AG04450 (cell line): Measurements from ENCODE around the gene GMPPB. TPM values are rescaled to one million over a fixed set of nuclear protein-coding genes. Genes with fewer than 3 reads are reported as not detected.

Experiments
- CTCF ChIA-PET: fragments of 300-600, 350-600 bp; formaldehyde crosslinking; extraction: SDS; loops from one replicate; lab custom pipeline; 2022; ENCODE audit warnings: antibody characterized with exemption, inconsistent platforms; lab: Charles Lee
- POLR2A ChIA-PET: fragments of 350-600 bp; formaldehyde crosslinking; extraction: SDS; loops from one replicate; lab custom pipeline; 2021; ENCODE audit warnings: antibody characterized with exemption, inconsistent platforms; lab: Yijun Ruan, JAX
- DNase-seq: peaks from one replicate; pipeline ENCODE4 v3.0.0-alpha.2; 2011; ENCODE audit warnings: low read depth, low spot score
- H3K27ac ChIP-seq: one replicate; pipeline ENCODE4 v1.5.1; 2012; ENCODE audit warnings: low read depth, low read length, control low read depth
- H3K27me3 ChIP-seq: one replicate; pipeline ENCODE4 v1.6.0; 2012; ENCODE audit warnings: low read length; ENCODE audit not compliant: control insufficient read depth, insufficient read depth
- H3K4me3 ChIP-seq: 2 replicates; pipeline ENCODE4 v1.5.1; 2011; ENCODE audit warnings: mild to moderate bottlenecking, low read depth, low read length, control low read depth
- H3K9me3 ChIP-seq: 2 replicates; pipeline ENCODE4 v1.5.1; 2012; ENCODE audit warnings: low read length; ENCODE audit not compliant: control insufficient read depth, insufficient read depth
- polyA plus RNA-seq: library from polyadenylated mRNA; depleted of rRNA; stranded (reverse); fragments of >200 nt; gene quantifications from 2 replicates; pipeline ENCODE4 v1.2.3, GENCODE V29; 2011
- TF ChIP-seq, protein P1 (sequence below): IDR thresholded peaks from 2 replicates; pipeline ENCODE4 v1.5.1; 2011; ENCODE audit warnings: low read depth, low read length, control low read depth, inconsistent platforms

The GMPPB gene
- polyA plus RNA-seq, 1 experiment, result 13.9 TPM

DNA sequence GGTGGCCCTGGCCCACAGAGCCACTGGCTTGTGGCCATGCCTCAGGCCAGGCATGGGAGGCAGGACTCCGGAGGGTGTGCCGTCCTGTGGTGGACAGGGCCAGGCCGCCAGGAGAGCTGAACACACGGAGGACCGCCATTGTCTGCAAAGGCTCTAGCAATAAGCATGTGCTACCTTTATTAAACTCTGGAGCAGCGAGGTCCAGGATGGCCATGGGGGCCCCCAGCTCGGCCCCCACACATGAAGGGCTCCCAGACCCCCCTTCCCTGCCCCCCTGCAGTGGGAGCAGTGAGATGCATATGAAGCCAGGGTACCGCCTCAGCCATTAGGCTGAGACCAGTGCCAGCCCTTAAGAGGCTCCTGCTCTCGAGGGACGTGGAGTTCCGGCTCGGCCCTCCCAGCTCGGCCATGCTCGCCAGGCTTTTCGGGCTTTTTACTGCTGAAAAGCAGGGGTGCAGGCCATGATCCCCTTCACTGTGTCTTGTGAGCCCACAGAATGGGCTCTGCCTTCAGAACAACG lies 7.0 kb downstream of the GMPPB start:
- peaks cover 12% of the 10 kb centered on the region; the same call in 1 of the 2 replicates for H3K9me3 ChIP-seq
- H3K27me3 ChIP-seq, result no peaks in the 10 kb centered on the region
- TF ChIP-seq, protein P1, sequence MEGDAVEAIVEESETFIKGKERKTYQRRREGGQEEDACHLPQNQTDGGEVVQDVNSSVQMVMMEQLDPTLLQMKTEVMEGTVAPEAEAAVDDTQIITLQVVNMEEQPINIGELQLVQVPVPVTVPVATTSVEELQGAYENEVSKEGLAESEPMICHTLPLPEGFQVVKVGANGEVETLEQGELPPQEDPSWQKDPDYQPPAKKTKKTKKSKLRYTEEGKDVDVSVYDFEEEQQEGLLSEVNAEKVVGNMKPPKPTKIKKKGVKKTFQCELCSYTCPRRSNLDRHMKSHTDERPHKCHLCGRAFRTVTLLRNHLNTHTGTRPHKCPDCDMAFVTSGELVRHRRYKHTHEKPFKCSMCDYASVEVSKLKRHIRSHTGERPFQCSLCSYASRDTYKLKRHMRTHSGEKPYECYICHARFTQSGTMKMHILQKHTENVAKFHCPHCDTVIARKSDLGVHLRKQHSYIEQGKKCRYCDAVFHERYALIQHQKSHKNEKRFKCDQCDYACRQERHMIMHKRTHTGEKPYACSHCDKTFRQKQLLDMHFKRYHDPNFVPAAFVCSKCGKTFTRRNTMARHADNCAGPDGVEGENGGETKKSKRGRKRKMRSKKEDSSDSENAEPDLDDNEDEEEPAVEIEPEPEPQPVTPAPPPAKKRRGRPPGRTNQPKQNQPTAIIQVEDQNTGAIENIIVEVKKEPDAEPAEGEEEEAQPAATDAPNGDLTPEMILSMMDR, result no peak
- ChIA-PET CTCF (no interaction called here), POLR2A (no interaction called here)
- DNase-seq, result no peak
- H3K4me3 ChIP-seq, result no peak overlapping the region
- no peak overlapping the region for H3K27ac ChIP-seq

DNA sequence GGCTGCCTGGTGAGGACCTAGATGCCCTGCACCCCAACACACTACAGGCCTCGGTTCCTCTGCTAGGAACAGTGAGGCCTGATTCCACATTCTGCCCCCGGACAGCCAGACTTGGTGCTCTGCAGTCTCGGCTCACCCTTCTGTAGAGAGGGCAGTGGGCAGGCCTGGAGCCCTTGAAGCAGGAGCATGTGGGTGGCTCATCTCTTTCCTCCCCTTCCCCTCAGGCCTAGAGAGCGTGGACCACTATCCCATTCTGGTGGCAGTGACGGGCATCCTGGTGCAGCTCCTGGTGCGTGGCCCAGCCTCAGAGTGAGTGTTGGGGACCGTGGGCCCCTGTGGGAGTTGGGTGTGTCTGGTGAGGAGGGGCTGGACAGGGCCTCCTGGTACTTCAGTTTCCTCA lies 7.6 kb downstream of the GMPPB start:
- TF ChIP-seq, protein P1, result no peak
- CTCF ChIA-PET, result no interaction called here
- Histone ChIP-seq H3K9me3 (peaks cover 12% of the 10 kb centered on the region; the same call in 1 of the 2 replicates), H3K4me3 (no peak overlapping the region), H3K27me3 (no peaks in the 10 kb centered on the region), H3K27ac (no peak overlapping the region)
- POLR2A ChIA-PET, result interaction anchor here (1.3 kb wide), 1 partner anchor 8 kb away, joined by 3 read pairs; the partner anchor contains the start of gene GMPPB
- no peak for DNase-seq

DNA sequence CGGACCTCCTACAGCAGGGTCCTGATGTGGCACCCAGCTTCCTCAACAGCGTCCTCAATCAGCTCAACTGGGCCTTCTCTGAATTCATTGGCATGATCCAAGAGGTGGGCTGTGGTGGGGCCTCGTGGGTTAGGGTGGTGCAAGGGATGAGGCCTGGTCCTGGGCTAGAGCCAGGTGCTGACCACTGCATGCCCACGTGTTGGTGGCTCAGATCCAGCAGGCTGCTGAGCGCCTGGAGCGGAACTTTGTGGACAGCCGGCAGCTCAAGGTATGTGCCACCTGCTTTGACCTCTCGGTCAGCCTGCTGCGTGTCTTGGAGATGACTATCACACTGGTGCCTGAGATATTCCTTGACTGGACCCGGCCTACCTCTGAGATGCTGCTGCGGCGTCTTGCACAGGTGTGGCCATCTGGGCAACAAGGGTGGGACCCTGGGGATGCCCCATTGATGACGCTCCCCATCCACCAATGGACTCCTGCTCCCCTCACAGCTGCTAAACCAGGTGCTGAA lies 8.1 kb downstream of the GMPPB start:
- DNase-seq, result no peak
- H3K4me3 ChIP-seq, result no peak overlapping the region
- TF ChIP-seq, protein P1, result no peak
- H3K27me3 ChIP-seq, result no peaks in the 10 kb centered on the region
- H3K9me3 ChIP-seq, result peaks cover 12% of the 10 kb centered on the region; the same call in 1 of the 2 replicates
- POLR2A ChIA-PET, result interaction anchor here (1.3 kb wide), 1 partner anchor 8 kb away, joined by 3 read pairs; the partner anchor contains the start of gene GMPPB
- no peak overlapping the region for H3K27ac ChIP-seq
- CTCF ChIA-PET, result no interaction called here

DNA sequence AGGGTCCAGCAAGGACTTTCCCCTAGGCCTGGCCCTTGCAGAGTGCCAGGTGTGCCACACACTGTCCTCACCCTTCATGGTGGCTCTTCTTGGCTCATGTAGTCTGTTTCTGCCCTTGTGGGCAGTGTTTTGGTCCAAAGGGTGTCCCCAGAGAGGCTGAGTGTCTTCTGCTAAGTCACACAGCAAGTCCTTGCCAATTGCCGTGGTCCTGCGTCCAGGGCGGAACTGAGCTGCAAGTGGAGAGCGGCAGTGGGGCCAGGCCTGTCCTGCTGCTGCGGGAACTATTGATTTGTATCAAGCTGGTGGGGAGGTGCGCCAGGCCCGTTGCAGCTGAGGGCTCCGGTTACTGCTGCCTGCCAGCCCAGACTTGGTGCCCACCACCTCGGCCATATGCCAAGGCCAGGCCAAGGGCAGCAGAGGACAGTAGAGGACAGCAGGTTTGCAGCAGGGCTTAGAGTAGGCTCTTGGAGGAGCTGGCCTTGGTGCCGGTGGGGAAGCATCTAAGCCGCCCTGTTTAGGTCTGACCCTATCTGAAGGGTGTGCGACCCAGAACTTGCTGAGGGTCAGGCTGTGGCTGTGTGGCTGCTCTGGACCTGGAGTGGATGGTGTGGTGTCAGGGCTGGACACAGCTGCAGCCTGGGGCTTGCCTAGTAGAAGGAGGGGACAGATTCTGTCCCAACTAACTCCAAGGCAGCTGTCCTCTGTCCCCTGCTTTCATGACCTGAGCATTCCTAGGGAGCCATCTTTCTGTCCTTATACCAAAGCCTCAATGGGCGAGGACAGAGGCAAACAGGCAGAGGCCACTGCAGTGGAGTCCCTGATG lies 8.8 kb downstream of the GMPPB start:
- H3K27me3 ChIP-seq, result no peaks in the 10 kb centered on the region
- H3K4me3 ChIP-seq, result no peak overlapping the region
- H3K27ac ChIP-seq, result no peak overlapping the region
- CTCF ChIA-PET, result no interaction called here
- TF ChIP-seq, protein P1, result no peak
- no peak for DNase-seq
- POLR2A ChIA-PET, result interaction anchor here (1.3 kb wide), 1 partner anchor 9 kb away, joined by 3 read pairs; the partner anchor contains the start of gene GMPPB
- peaks cover 12% of the 10 kb centered on the region; the same call in 1 of the 2 replicates for H3K9me3 ChIP-seq
